ENCODE measurements around the gene PRUNE2. TPM values are rescaled to one million over a fixed set of nuclear protein-coding genes. Genes with fewer than 3 reads are reported as not detected.

PRUNE2 gene
- total and polyA plus RNA-seq, 7 experiments from 2014 or later = 0.78 to 1.6 TPM; not detected in 5

- H3K9me3 ChIP-seq (ENCODE audit: control insufficient read depth in 2 of 3, low read length in 3 of 3) = no peaks in the 10 kb centered on the region
- CTCF ChIA-PET = no interaction called here
- POLR2A ChIA-PET = no interaction called here
- Mint-ChIP-seq H3K4me1 (no peaks in the 10 kb centered on the region), H3K36me3 (no peaks in the 10 kb centered on the region), H3K27ac (no peak overlapping the region), H3K4me3 (no peak overlapping the region), H3K27me3 (peaks cover 4 to 19% (median 16%) of the 10 kb centered on the region in 5 donors), H3K9me3 (peaks cover 0 to 3% (median 0%) of the 10 kb centered on the region in 11 donors)
- H3K36me3 ChIP-seq (ENCODE audit: control insufficient read depth in 2 of 3, insufficient read depth in 3 of 3, low read length in 3 of 3) = no peaks in the 10 kb centered on the region
- no peak overlapping the region for H3K4me3 ChIP-seq (ENCODE audit: low read length)
- intact Hi-C loops (cut with micrococcal nuclease) = no loop called here
- ATAC-seq = no peak
- H3K27me3 ChIP-seq (ENCODE audit: control insufficient read depth in 2 of 2, insufficient read depth in 2 of 2, low read length in 2 of 2) = no peaks in the 10 kb centered on the region
- no peak overlapping the region for H3K27ac ChIP-seq (ENCODE audit: low read depth, low read length)
- no peaks in the 10 kb centered on the region for H3K4me1 ChIP-seq (ENCODE audit: control insufficient read depth in 2 of 2, insufficient read depth in 2 of 2, low read length in 2 of 2)
- DNase-seq = no peak
Observed at GRCh38 chr9:76803762-76804161, 102.2 kb downstream of the PRUNE2 start.

DNA sequence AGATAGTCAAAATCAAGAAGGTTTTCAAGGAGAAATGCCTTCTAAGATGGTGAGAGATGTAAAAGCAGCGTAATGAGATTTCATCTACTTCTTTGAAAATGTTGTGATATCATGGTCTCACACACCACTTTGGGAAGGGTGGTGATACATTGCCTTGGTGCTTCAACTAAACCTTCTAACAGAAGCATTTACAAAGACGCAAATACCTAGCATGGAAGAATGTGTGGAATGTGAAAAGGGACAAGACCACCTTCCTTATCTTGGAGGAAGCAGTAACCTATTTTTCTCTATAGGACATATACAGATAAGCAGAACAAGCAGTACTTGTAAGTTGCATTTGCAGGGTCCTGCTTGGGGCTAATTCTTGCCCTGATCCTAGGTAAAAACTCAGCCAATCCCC lies 102.8 kb downstream of the PRUNE2 start:
- peaks cover 0 to 12% (median 11%) of the 10 kb centered on the region in 5 donors for H3K27me3 Mint-ChIP-seq
- no peak for DNase-seq
- H3K36me3 ChIP-seq (ENCODE audit: control insufficient read depth in 2 of 3, insufficient read depth in 3 of 3, low read length in 3 of 3) = no peaks in the 10 kb centered on the region
- CTCF ChIA-PET = no interaction called here
- no peak for ATAC-seq
- intact Hi-C loops (cut with micrococcal nuclease) = no loop called here
- H3K27ac Mint-ChIP-seq = no peak overlapping the region
- H3K9me3 ChIP-seq (ENCODE audit: control insufficient read depth in 2 of 3, low read length in 3 of 3) = no peaks in the 10 kb centered on the region
- H3K4me1 Mint-ChIP-seq = no peaks in the 10 kb centered on the region
- peaks cover 0 to 3% (median 0%) of the 10 kb centered on the region in 11 donors for H3K9me3 Mint-ChIP-seq
- H3K36me3 Mint-ChIP-seq = no peaks in the 10 kb centered on the region
- no peaks in the 10 kb centered on the region for H3K4me1 ChIP-seq (ENCODE audit: control insufficient read depth in 2 of 2, insufficient read depth in 2 of 2, low read length in 2 of 2)
- no peaks in the 10 kb centered on the region for H3K27me3 ChIP-seq (ENCODE audit: control insufficient read depth in 2 of 2, insufficient read depth in 2 of 2, low read length in 2 of 2)
- H3K4me3 Mint-ChIP-seq = no peak overlapping the region
- no peak overlapping the region for H3K27ac ChIP-seq (ENCODE audit: low read depth, low read length)
- POLR2A ChIA-PET = no interaction called here
- H3K4me3 ChIP-seq (ENCODE audit: low read length) = no peak overlapping the region

- DNase-seq (no peak), ATAC-seq (no peak)
- Mint-ChIP-seq H3K4me1 (no peaks in the 10 kb centered on the region), H3K36me3 (no peaks in the 10 kb centered on the region), H3K27ac (no peak overlapping the region), H3K4me3 (no peak overlapping the region), H3K9me3 (no peaks in the 10 kb centered on the region), H3K27me3 (peaks cover 0 to 19% (median 6%) of the 10 kb centered on the region in 5 donors)
- H3K4me1 ChIP-seq (ENCODE audit: control insufficient read depth in 2 of 2, insufficient read depth in 2 of 2, low read length in 2 of 2) = no peaks in the 10 kb centered on the region
- no peak overlapping the region for H3K4me3 ChIP-seq (ENCODE audit: low read length)
- H3K27ac ChIP-seq (ENCODE audit: low read depth, low read length) = no peak overlapping the region
- ChIA-PET POLR2A (interaction anchor here (1.0 kb wide), 1 partner anchor 9 kb away, joined by 4 read pairs; no protein-coding TSS in a partner anchor), CTCF (no interaction called here)
- H3K9me3 ChIP-seq (ENCODE audit: control insufficient read depth in 2 of 3, low read length in 3 of 3) = no peaks in the 10 kb centered on the region
- intact Hi-C loops (cut with micrococcal nuclease) = no loop called here
- H3K36me3 ChIP-seq (ENCODE audit: control insufficient read depth in 2 of 3, insufficient read depth in 3 of 3, low read length in 3 of 3) = no peaks in the 10 kb centered on the region
- no peaks in the 10 kb centered on the region for H3K27me3 ChIP-seq (ENCODE audit: control insufficient read depth in 2 of 2, insufficient read depth in 2 of 2, low read length in 2 of 2)
Observed at GRCh38 chr9:76800901-76801300, 105.0 kb downstream of the PRUNE2 start.

DNA sequence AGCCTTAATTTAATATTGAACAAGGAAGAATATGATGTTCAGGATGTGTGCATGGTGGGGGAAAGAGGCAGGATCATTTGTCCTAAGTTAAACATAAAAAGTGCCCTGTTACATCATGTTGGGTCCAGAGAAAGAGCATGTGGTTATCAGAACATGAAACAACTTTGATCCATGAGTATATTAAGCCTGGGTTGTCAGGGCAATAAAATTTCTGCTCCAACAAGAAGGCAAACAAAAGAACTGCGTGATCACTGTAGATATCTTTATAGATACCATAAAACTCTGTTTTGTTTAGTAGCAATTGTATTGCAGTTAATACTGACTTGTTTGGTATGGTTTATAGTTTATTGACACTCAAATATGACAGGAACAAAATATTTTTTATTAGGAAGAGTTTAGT lies 106.4 kb downstream of the PRUNE2 start:
- Mint-ChIP-seq H3K27ac (no peak overlapping the region), H3K4me3 (no peak overlapping the region), H3K27me3 (peaks cover 0 to 21% (median 8%) of the 10 kb centered on the region in 5 donors), H3K36me3 (no peaks in the 10 kb centered on the region), H3K4me1 (no peaks in the 10 kb centered on the region), H3K9me3 (no peaks in the 10 kb centered on the region)
- Histone ChIP-seq H3K4me1 (ENCODE audit: control insufficient read depth in 2 of 2, insufficient read depth in 2 of 2, low read length in 2 of 2) (no peaks in the 10 kb centered on the region), H3K4me3 (ENCODE audit: low read length) (no peak overlapping the region), H3K27me3 (ENCODE audit: control insufficient read depth in 2 of 2, insufficient read depth in 2 of 2, low read length in 2 of 2) (no peaks in the 10 kb centered on the region), H3K27ac (ENCODE audit: low read depth, low read length) (no peak overlapping the region), H3K36me3 (ENCODE audit: control insufficient read depth in 2 of 3, insufficient read depth in 3 of 3, low read length in 3 of 3) (no peaks in the 10 kb centered on the region), H3K9me3 (ENCODE audit: control insufficient read depth in 2 of 3, low read length in 3 of 3) (no peaks in the 10 kb centered on the region)
- intact Hi-C loops (cut with micrococcal nuclease) = no loop called here
- ChIA-PET CTCF (no interaction called here), POLR2A (no interaction called here)
- no peak for ATAC-seq
- no peak for DNase-seq

DNA sequence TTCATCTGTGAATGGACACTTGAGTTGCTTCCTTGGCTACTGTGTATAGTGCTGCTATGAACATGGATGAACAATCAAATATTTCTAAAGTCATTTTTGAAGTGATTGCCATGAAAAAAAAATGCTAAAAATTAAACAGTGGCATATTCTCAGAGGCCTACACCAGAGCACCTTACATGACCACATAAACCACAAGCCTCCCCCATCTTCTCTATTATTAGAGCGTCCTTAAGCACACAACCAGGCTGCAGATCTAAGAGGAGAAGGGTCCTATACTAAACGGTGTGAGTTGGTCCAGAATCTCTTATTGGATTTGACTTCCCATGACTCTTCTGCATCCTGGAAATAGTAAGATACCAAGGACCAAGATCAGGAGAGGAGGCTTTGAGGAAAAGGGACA lies 107.4 kb downstream of the PRUNE2 start:
- Histone ChIP-seq H3K36me3 (ENCODE audit: control insufficient read depth in 2 of 3, insufficient read depth in 3 of 3, low read length in 3 of 3) (no peaks in the 10 kb centered on the region), H3K27me3 (ENCODE audit: control insufficient read depth in 2 of 2, insufficient read depth in 2 of 2, low read length in 2 of 2) (no peaks in the 10 kb centered on the region), H3K4me1 (ENCODE audit: control insufficient read depth in 2 of 2, insufficient read depth in 2 of 2, low read length in 2 of 2) (no peaks in the 10 kb centered on the region), H3K4me3 (ENCODE audit: low read length) (no peak overlapping the region), H3K9me3 (ENCODE audit: control insufficient read depth in 2 of 3, low read length in 3 of 3) (no peaks in the 10 kb centered on the region), H3K27ac (ENCODE audit: low read depth, low read length) (no peak overlapping the region)
- POLR2A ChIA-PET = no interaction called here
- no peak overlapping the region for H3K4me3 Mint-ChIP-seq
- ATAC-seq (no peak), DNase-seq (no peak)
- H3K27me3 Mint-ChIP-seq = peaks cover 0 to 21% (median 11%) of the 10 kb centered on the region in 5 donors
- H3K36me3 Mint-ChIP-seq = no peaks in the 10 kb centered on the region
- H3K27ac Mint-ChIP-seq = no peak overlapping the region
- H3K4me1 Mint-ChIP-seq = no peaks in the 10 kb centered on the region
- CTCF ChIA-PET = no interaction called here
- intact Hi-C loops (cut with micrococcal nuclease) = no loop called here
- no peaks in the 10 kb centered on the region for H3K9me3 Mint-ChIP-seq

- POLR2A ChIA-PET = no interaction called here
- H3K9me3 Mint-ChIP-seq = no peaks in the 10 kb centered on the region
- no peak overlapping the region for H3K27ac Mint-ChIP-seq
Observed at GRCh38 chr9:76796296-76796695, 109.6 kb downstream of the PRUNE2 start.

DNA sequence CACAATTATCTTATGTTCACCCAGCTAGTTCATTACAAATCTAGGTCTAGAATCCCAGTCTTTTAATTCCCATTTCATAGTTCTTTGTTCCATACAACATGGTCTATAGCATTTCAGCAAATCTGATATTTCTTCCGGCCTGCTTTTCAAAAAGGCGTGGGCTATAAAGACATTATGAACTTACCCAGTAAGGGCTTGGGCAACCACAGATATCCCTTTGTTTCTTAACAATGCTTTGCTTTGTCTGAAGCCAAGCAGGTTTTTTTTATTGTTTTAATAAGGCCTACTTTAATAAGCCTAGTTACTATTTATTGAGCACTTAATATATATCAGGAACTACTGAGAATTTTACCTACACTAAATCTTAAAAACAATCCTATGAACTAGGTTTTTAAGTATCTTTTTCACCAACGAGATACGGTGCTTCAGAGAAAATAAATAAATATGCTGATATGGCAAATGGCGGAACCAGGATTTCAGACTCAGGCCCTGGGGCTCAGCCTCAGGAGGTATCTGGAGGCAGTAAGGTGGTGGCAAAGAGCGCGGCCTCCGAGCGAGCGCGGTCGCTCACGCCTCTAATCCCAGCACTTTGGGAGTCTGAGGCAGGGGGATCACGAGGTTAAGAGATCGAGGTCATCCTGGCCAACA lies 112.0 kb downstream of the PRUNE2 start:
- Histone ChIP-seq H3K27me3 (ENCODE audit: control insufficient read depth in 2 of 2, insufficient read depth in 2 of 2, low read length in 2 of 2) (no peaks in the 10 kb centered on the region), H3K4me3 (ENCODE audit: low read length) (no peak overlapping the region), H3K9me3 (ENCODE audit: control insufficient read depth in 2 of 3, low read length in 3 of 3) (no peaks in the 10 kb centered on the region), H3K27ac (ENCODE audit: low read depth, low read length) (no peak overlapping the region), H3K36me3 (ENCODE audit: control insufficient read depth in 2 of 3, insufficient read depth in 3 of 3, low read length in 3 of 3) (no peaks in the 10 kb centered on the region), H3K4me1 (ENCODE audit: control insufficient read depth in 2 of 2, insufficient read depth in 2 of 2, low read length in 2 of 2) (no peaks in the 10 kb centered on the region)
- no peak overlapping the region for H3K27ac Mint-ChIP-seq
- ATAC-seq (no peak), DNase-seq (no peak)
- H3K4me3 Mint-ChIP-seq = no peak overlapping the region
- H3K27me3 Mint-ChIP-seq = peaks cover 0 to 17% (median 8%) of the 10 kb centered on the region in 5 donors
- no peaks in the 10 kb centered on the region for H3K4me1 Mint-ChIP-seq
- POLR2A ChIA-PET = no interaction called here
- no peaks in the 10 kb centered on the region for H3K9me3 Mint-ChIP-seq
- CTCF ChIA-PET = no interaction called here
- intact Hi-C loops (cut with micrococcal nuclease) = no loop called here
- H3K36me3 Mint-ChIP-seq = no peaks in the 10 kb centered on the region

More at GRCh38 chr9:76796296-76796695, 109.6 kb downstream of the PRUNE2 start:
- no peaks in the 10 kb centered on the region for H3K36me3 ChIP-seq (ENCODE audit: control insufficient read depth in 2 of 3, insufficient read depth in 3 of 3, low read length in 3 of 3)
- H3K27me3 ChIP-seq (ENCODE audit: control insufficient read depth in 2 of 2, insufficient read depth in 2 of 2, low read length in 2 of 2) = no peaks in the 10 kb centered on the region
- H3K4me1 ChIP-seq (ENCODE audit: control insufficient read depth in 2 of 2, insufficient read depth in 2 of 2, low read length in 2 of 2) = no peaks in the 10 kb centered on the region
- no peaks in the 10 kb centered on the region for H3K36me3 Mint-ChIP-seq
- no peaks in the 10 kb centered on the region for H3K4me1 Mint-ChIP-seq
- no peak overlapping the region for H3K27ac ChIP-seq (ENCODE audit: low read depth, low read length)
- H3K9me3 ChIP-seq (ENCODE audit: control insufficient read depth in 2 of 3, low read length in 3 of 3) = no peaks in the 10 kb centered on the region
- CTCF ChIA-PET = interaction anchor here (1.0 kb wide), 1 partner anchor 13 kb away, joined by 4 read pairs; no protein-coding TSS in a partner anchor
- no peak for ATAC-seq
- intact Hi-C loops (cut with micrococcal nuclease) = no loop called here
- no peak overlapping the region for H3K4me3 Mint-ChIP-seq
- H3K27me3 Mint-ChIP-seq = peaks cover 0 to 17% (median 8%) of the 10 kb centered on the region in 5 donors
- DNase-seq = no peak
- H3K4me3 ChIP-seq (ENCODE audit: low read length) = no peak overlapping the region

Data from naive thymus-derived CD4-positive, alpha-beta T cell (primary cell).